GM21786 (cell line): ENCODE measurements around the gene RTP1.
"Not testable (repeated sequence)": the region's sequence is repeated elsewhere in the genome, so short reads cannot be mapped to it uniquely, and the experiment has no call there.

Experiments
- ATAC-seq: cut with Tn5 transposase; IDR thresholded peaks from one replicate; pipeline ENCODE4 v1.9.1; 2021; ENCODE audit not compliant: unreplicated experiment

Gene RTP1, protein sequence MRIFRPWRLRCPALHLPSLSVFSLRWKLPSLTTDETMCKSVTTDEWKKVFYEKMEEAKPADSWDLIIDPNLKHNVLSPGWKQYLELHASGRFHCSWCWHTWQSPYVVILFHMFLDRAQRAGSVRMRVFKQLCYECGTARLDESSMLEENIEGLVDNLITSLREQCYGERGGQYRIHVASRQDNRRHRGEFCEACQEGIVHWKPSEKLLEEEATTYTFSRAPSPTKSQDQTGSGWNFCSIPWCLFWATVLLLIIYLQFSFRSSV

DNA sequence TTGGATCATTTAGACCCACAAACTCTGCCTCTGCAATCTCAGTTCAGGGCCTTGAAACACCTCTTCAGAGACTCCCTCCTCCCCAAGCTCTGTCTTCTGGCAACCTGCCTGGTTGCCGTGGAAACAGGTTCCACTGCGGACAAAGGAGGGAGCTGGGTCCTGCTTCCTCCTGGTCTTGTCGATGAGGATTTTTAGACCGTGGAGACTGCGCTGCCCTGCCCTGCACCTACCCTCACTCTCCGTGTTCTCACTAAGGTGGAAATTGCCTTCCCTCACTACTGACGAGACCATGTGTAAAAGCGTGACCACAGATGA, at the start of gene RTP1:
Gene RTP1, plus strand, starts transcription at position 152 of the 315 bp plus-strand sequence. Its CDS starts 30 bp downstream, at position 182.
- no peak for ATAC-seq

DNA sequence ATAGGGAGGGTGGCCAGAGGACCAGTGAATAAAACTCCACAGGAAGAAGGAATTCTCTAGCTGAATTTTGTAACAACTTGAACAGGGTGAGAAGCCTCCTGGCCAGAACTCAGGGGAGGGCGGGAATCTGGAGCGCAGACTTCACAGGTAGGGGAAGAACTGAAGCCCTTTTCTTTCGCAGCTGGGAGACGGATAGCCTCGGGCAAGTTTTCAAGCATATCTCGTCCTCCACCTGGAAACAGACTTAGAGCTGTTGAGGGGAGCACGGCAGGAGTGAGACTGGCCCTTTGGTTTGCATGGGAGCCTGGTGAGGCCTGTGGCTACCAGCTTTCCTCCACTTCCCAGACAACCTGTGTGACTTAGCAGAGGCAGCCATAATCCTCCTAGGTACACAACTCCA, 47.1 kb upstream of the RTP1 start:
- ATAC-seq, result no peak

- ATAC-seq, result no peak
Measured at GRCh38 chr3:187150599-187150998, 46.7 kb upstream of the RTP1 start.

- ATAC-seq, result no peak
Measured at GRCh38 chr3:187161556-187161955, 35.7 kb upstream of the RTP1 start.

DNA sequence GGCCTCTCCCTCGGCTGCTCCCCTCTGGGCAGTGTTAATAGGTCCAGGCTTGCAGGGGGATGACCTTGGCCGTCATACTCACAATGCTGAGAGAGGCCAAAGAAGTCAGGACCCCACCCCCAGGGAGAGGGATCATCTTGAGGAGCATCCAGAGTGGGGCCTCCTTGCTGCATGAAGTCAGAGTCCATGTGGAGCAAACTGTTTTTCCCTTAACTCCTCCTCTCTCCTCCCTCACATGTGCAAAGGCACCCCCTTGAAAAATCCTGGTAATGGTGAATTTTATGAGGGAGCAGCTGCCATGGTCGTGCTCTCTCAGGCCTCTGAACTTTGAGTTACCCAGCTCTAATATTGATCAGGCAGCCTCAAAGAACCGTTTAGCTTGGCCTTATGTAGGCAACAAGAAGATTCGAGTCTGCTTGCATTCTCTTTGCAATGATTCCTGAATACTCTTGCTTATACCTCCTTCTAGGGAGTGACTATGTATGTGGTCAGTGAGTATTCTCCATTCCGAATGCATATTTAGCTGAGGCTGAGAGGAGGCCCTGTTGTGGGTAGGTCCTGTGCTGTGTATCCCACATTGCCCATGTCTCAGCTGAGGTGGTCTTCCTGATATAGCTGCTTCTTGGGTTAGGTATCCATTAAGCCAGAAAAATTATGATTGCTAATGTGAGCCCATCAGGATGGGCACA, 34.9 kb upstream of the RTP1 start:
- ATAC-seq, result no peak

GRCh38 chr3:187165144-187165543, 32.1 kb upstream of the RTP1 start:
- ATAC-seq, result no peak

- no peak for ATAC-seq
Measured at GRCh38 chr3:187166750-187167149, 30.5 kb upstream of the RTP1 start.

DNA sequence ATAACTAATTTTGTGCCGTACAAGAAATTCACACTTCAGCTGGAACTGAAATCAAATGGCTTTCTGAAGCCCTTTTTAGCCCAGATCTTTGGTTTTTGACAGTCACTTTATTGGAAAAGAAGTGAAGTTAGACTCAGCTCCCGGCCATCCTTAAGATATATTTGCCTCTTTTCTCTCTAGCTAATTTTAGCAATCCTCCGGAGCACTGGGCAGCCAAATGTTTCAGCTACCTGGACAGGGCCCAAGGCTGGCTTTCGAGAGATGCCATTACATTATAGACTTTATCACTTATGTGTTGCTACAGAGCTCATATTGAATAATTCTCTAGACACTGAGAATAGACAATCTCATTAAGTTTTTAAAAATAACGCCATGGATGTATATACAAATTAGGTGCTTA, 29.5 kb upstream of the RTP1 start:
- ATAC-seq, result no peak

- ATAC-seq, result no peak
Measured at GRCh38 chr3:187169231-187169960, 27.9 kb upstream of the RTP1 start.

DNA sequence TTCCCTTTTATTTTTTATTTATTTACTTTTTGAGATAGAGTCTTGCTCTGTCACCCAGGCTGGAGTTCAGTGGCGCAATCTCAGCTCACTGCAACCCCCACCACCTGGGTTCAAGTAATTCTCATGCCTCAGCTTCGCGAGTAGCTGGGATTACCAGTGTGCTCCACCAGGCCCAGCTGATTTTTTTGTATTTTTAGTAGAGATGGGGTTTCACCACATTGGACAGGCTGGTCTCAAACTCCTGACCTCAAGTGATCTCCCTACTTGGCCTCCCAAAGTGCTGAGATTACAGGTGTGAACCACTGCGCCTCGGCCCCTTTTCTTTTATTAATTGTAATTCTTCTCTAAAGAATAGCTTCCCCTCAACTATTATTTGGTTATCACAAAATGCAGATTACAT, 26.4 kb upstream of the RTP1 start:
- not testable (repeated sequence) for ATAC-seq

GRCh38 chr3:187172929-187173328, 24.4 kb upstream of the RTP1 start:
- ATAC-seq, result no peak

GRCh38 chr3:187181454-187182170, 15.7 kb upstream of the RTP1 start:
- ATAC-seq, result no peak

DNA sequence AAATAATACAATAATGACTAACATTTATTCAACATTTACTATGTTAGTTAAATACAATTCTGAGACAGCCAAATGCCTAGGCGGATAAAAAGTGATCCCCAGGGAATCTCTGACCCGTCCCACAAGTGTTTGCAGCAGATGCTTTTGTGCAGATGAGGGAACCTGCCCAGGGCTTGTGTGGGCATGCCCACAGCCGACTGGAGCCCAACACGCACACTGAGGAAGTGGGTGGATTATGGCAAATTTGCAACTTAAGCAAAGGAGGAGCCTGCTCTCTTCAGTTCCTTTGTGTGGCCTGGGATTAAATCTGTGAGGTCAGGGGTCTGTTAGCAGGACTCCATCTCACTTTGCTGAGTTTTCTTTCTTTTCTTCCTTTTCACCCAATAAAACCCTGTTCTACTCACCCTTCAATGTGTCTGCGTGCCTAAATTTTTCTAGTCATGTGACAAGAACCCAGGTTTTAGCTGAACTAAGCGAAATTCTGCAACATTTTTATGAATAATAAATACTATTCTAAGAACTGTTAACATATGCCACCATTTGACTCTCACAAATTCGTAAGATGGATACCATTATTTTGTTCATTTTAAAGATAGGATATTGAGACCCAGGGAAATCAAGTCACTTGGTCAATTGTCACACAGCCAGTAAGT, 13.9 kb upstream of the RTP1 start:
- no peak for ATAC-seq

GRCh38 chr3:187183903-187184302, 13.4 kb upstream of the RTP1 start:
- ATAC-seq, result no peak

GRCh38 chr3:187185759-187186158, 11.5 kb upstream of the RTP1 start:
- no peak for ATAC-seq

DNA sequence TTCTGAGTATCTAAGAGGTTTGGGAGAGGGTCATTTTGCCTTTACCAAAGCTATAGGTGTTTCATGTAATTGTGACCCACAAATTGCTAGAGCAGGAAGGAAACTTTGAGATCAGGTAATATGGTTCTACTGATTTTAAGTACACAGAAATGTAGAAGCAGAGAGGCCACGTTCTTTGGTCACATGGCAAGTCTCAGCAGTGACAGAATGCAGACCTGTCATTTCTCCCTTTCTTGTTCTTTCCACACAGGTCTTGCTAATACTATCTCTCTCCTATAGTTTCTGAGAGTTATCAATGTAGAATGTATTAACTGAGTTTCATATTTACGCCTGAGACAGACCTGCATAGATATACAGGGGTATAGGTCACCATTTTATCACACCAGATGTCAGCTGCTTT, 10.9 kb upstream of the RTP1 start:
- ATAC-seq, result no peak

DNA sequence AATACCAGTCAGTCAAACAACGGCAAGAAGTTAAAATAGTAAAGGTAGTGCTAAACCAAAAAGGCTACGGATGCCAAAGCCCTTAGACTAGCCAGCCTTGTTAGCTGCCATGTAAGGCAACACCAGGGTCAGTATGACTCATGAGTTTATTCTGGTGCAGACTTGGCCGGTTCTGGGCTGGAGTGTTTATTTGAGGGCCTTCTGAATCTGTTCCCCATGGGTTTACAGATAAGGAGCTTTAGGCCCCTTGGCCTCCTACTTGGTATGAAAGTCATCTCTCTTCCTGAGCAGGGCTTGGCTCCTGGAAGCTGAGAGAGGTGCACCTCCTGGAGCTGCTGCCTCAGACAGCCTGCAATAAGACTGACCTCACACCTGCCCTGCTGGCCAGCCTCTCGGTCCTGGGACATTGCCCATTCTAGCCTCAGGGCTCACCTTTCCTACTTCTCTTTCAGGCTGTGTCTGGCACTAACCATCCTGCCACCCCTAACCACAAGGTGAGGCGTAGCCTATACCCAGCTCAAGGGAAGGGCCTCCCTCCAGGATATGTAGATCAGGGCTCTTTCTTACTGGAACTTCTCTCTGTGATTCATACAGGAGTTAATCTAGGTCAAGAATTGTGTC, 10.4 kb upstream of the RTP1 start:
- peak; percentile 42 for ATAC-seq

DNA sequence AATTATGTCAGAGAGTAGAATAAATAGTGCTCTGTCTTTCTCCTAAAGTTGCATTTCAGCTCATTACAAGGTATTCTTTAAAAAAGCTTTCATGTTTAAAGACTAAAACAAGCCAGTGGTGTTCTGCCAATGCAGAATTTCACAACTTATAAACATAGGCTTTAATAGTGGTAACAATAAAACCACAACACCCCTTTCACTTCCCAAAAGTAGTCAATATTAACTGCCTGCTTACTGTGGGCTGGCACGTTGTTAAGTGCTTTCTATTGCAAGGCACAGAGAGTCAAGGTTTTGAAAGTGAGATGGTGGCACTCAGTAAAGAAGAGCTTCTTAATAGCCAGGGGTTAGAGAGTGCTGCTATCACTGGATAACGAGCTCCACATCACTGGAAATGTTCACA, 8.4 kb upstream of the RTP1 start:
- ATAC-seq, result no peak

DNA sequence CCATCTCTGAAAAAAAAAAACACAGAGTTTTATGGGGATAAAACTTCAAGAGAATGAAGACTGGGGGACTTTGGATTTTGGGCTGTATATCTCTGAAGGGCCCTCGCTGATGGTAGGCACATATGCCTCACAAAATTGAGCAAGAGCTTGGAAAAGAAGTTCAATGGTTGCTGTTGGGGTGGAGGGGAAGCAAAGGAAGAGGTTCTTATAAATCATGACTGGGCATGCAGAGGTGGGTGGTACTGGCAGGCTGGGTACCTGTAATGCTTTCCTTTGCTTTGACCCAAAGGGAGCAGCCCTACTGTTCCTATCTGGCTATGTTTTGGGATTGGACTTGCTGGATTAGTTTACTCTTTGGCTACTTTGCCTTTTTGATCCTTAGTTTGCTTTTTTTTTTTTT, 6.0 kb upstream of the RTP1 start:
- ATAC-seq, result no peak

- ATAC-seq, result no peak
Measured at GRCh38 chr3:187193181-187193580, 4.1 kb upstream of the RTP1 start.
